NCI-H345 treated with DMSO at 0.1 percent for 48 hours (cell line): ENCODE results near the gene PDCL3.

ENCODE experiments used
- DNase-seq: peaks from one replicate; lab custom pipeline; 2025; ENCODE audit not compliant: unreplicated experiment; lab: John Stamatoyannopoulos, UW

The PDCL3 gene

GRCh38 chr2:100611079-100612029 lies 48.6 kb downstream of the PDCL3 start:
- DNase-seq: no peak

- DNase-seq: no peak
Observed at GRCh38 chr2:100612388-100613000, 49.7 kb downstream of the PDCL3 start.

GRCh38 chr2:100613719-100614118 lies 50.9 kb downstream of the PDCL3 start:
- no peak for DNase-seq

- no peak for DNase-seq
Observed at GRCh38 chr2:100614455-100615000, 51.7 kb downstream of the PDCL3 start.

GRCh38 chr2:100615471-100615870 lies 52.7 kb downstream of the PDCL3 start:
- no peak for DNase-seq

- DNase-seq: no peak
Observed at GRCh38 chr2:100615886-100616285, 53.1 kb downstream of the PDCL3 start.

GRCh38 chr2:100616841-100617390 lies 54.1 kb downstream of the PDCL3 start:
- DNase-seq: no peak

GRCh38 chr2:100619951-100620350 lies 57.2 kb downstream of the PDCL3 start:
- DNase-seq: no peak

- DNase-seq: no peak
Observed at GRCh38 chr2:100620481-100620880, 57.7 kb downstream of the PDCL3 start.

GRCh38 chr2:100621371-100621951 lies 58.7 kb downstream of the PDCL3 start:
- no peak for DNase-seq

- no peak for DNase-seq
Observed at GRCh38 chr2:100623033-100623715, 60.4 kb downstream of the PDCL3 start.

- DNase-seq: no peak
Observed at GRCh38 chr2:100623930-100624329, 61.1 kb downstream of the PDCL3 start.

GRCh38 chr2:100624536-100624935 lies 61.7 kb downstream of the PDCL3 start:
- DNase-seq: no peak

- no peak for DNase-seq
Observed at GRCh38 chr2:100625717-100626116, 62.9 kb downstream of the PDCL3 start.
